GM12873 (cell line): Measurements from ENCODE around the gene ARSK.

Experiments used
- CTCF ChIP-seq: IDR thresholded peaks from 2 replicates; pipeline ENCODE4 v1.5.1; 2012; ENCODE audit warnings: low read depth, mild to moderate bottlenecking, moderate library complexity, low read length, control low read depth; ENCODE audit not compliant: insufficient read depth; ENCODE audit errors: missing control alignments

The ARSK gene

DNA sequence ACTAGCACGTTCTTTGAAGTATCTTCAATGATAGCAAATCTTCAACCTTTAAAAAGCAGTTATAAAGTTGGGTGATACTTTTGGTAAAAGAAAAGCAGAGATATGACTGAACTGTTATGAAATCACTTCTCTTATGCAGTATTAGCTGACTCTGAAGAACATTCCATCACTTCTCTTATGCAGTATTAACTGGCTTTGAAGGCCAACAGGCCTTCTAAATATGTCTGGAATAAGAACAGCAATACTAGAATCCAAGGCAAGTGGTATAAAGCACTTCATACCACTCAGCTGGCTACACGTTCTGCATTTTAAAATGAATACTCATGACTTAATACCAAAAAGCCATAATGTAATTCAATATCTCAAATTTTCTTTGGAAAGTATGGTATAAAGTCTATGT lies 17.4 kb upstream of the ARSK start:
- no peak for TF ChIP-seq CTCF

- TF ChIP-seq CTCF: no peak
Measured at GRCh38 chr5:95543017-95543705, 11.7 kb upstream of the ARSK start.

DNA sequence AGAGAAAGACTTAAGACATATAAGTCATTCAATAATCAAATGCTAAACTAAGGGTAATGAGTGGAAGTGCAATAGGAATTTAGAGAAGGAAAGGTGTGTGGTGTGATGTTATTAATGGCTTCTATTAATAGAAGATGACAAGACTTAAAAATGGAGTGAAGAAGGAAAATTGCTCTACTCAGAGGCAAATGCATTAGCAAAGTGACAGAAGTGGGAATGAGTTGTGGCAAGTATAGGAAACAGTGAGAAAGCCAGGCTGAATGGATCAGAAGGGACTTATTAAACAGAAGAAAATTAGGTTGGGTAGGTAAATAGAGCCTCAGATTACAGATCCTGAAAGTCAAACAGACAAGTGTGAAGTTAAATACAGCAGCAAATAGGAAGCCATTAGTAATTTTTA lies 5.9 kb upstream of the ARSK start:
- no peak for TF ChIP-seq CTCF

- TF ChIP-seq CTCF: no peak
Measured at GRCh38 chr5:95554331-95554646, 612 bp upstream of the ARSK start.

DNA sequence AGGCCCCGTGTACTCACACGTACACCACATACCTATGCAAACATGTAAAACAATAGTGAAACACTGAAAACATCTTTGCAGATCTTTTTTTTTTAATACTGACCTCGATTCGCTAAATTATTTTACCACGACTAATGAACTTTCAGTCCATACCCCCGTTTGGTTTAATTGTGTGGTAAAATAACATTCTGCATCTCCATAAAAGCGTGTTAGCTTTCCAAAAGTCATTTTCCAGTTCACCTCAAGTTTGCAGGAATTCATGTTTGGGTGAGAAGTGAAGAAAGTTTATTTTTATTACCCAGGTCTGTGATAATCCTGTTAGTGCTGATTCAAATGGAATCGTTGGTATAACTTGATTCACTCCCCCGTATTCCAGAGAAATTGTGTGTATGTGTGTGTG lies 652 bp downstream of the ARSK start:
- TF ChIP-seq CTCF: no peak

GRCh38 chr5:95557841-95558240 lies 2.9 kb downstream of the ARSK start:
- TF ChIP-seq CTCF: no peak

DNA sequence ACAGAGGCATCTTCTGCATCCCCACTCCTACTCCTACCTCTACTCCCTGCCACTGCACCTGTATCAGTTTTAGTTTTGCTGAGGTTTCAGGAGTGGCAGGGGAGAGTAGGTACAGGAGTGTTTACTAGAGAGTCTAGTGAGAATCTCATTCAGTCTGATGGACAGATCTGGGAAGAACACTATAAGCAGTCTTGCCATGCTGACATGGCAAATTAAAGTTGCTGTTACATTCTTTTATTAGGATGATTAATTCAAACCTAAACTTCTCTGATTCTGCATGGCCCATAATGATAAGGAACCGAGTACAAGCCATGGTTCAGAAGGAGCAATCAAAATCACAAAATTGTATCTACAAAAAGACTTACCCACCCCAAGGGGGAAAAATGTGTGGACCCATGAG lies 7.4 kb downstream of the ARSK start:
- no peak for TF ChIP-seq CTCF
